Measurements from ENCODE around the gene ANKS6. TPM values are rescaled to one million over a fixed set of nuclear protein-coding genes. Genes with fewer than 3 reads are reported as not detected.

Gene ANKS6
- total and polyA plus RNA-seq, 2 donors, result 5.6 to 11.6 TPM

DNA sequence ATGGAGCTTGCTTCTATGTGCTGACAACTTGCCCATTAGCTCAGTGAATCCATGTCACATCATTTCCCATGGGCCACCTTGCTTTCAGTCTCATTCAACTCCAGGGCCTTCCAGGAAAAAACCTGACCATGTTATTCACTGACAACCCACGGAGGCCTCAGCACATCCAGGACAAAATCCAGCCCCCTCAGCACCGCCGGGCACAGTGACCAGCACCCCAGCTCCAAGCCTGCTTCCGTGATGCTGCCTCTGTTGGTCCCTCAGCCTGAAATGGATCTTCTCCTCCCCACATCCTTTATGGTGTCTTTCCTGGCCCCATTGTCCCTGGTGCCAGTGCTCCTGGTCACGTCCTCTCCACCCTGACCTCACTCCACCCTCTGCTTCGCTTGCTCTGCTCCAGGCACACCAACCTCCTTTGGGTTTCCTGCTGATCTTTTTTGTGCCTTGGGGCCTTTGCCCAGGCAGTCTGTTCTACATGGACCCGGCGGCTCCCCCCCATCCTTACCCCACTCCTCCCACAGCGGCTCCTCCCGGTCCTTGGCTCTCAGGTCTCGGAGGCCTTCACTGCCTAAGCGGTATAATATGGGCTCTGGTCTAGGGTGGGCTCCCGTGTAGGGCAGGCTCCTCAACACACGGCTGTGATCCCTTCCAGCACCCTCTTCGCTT, 25.0 kb downstream of the ANKS6 start:
- no peaks in the 10 kb centered on the region for H3K4me1 ChIP-seq (ENCODE audit: control insufficient read depth in 2 of 2, insufficient read depth in 2 of 2, low read length in 2 of 2)
- H3K27ac ChIP-seq (ENCODE audit: low read depth in 1 of 2, low read length in 1 of 2), result no peak overlapping the region
- WGBS, result 94% methylated on average over 15 of the region's 15 CpGs
- H3K4me3 ChIP-seq (ENCODE audit: low read length in 2 of 2), result no peak overlapping the region
- DNase-seq (ENCODE audit: low read depth in 6 of 9, low spot score in 9 of 9), result no peak
- H3K9me3 ChIP-seq (ENCODE audit: control insufficient read depth in 2 of 2, insufficient read depth in 1 of 2, low read length in 1 of 2), result no peaks in the 10 kb centered on the region
- no peaks in the 10 kb centered on the region for H3K27me3 ChIP-seq (ENCODE audit: control insufficient read depth in 2 of 2, insufficient read depth in 1 of 2, low read length in 1 of 2)
- peaks cover 3 to 12% of the 10 kb centered on the region in 2 donors for H3K36me3 ChIP-seq (ENCODE audit: control insufficient read depth in 2 of 2, insufficient read depth in 2 of 2, low read length in 1 of 2)

DNA sequence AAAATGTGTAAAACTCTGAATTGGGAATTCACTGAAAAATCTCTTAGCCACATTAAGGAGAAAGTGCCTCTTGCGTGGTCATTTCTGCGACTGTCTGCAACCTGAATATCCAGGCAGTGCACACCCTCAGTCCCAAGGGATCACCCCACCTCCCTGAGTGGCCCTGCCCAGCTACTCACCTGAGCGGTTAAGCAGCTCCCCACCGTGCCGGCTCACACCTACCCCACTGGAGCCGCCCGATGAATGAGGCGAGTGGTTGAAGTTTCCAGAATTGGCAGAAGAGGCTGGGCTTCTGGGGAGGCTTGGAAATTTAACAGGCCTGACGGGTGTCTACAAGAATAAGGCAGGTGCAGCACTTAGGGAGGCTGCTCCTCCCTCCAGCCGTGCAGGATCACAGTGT, 25.6 kb downstream of the ANKS6 start:
- Histone ChIP-seq H3K27me3 (ENCODE audit: control insufficient read depth in 2 of 2, insufficient read depth in 1 of 2, low read length in 1 of 2) (no peaks in the 10 kb centered on the region), H3K27ac (ENCODE audit: low read depth in 1 of 2, low read length in 1 of 2) (no peak overlapping the region), H3K4me1 (ENCODE audit: control insufficient read depth in 2 of 2, insufficient read depth in 2 of 2, low read length in 2 of 2) (no peaks in the 10 kb centered on the region), H3K4me3 (ENCODE audit: low read length in 2 of 2) (no peak overlapping the region), H3K36me3 (ENCODE audit: control insufficient read depth in 2 of 2, insufficient read depth in 2 of 2, low read length in 1 of 2) (peaks cover 3 to 12% of the 10 kb centered on the region in 2 donors), H3K9me3 (ENCODE audit: control insufficient read depth in 2 of 2, insufficient read depth in 1 of 2, low read length in 1 of 2) (no peaks in the 10 kb centered on the region)
- DNase-seq (ENCODE audit: low read depth in 6 of 9, low spot score in 9 of 9), result no peak
- 97% methylated on average over 10 of the region's 10 CpGs for WGBS

- Histone ChIP-seq H3K36me3 (ENCODE audit: control insufficient read depth in 2 of 2, insufficient read depth in 2 of 2, low read length in 1 of 2) (peaks cover 2 to 12% of the 10 kb centered on the region in 2 donors), H3K27ac (ENCODE audit: low read depth in 1 of 2, low read length in 1 of 2) (no peak overlapping the region), H3K27me3 (ENCODE audit: control insufficient read depth in 2 of 2, insufficient read depth in 1 of 2, low read length in 1 of 2) (no peaks in the 10 kb centered on the region), H3K4me1 (ENCODE audit: control insufficient read depth in 2 of 2, insufficient read depth in 2 of 2, low read length in 2 of 2) (no peaks in the 10 kb centered on the region), H3K4me3 (ENCODE audit: low read length in 2 of 2) (no peak overlapping the region), H3K9me3 (ENCODE audit: control insufficient read depth in 2 of 2, insufficient read depth in 1 of 2, low read length in 1 of 2) (no peaks in the 10 kb centered on the region)
- no peak for DNase-seq (ENCODE audit: low read depth in 6 of 9, low spot score in 9 of 9)
- 98% methylated on average over 9 of the region's 9 CpGs for WGBS
Measured at GRCh38 chr9:98768344-98768743, 28.0 kb downstream of the ANKS6 start.

DNA sequence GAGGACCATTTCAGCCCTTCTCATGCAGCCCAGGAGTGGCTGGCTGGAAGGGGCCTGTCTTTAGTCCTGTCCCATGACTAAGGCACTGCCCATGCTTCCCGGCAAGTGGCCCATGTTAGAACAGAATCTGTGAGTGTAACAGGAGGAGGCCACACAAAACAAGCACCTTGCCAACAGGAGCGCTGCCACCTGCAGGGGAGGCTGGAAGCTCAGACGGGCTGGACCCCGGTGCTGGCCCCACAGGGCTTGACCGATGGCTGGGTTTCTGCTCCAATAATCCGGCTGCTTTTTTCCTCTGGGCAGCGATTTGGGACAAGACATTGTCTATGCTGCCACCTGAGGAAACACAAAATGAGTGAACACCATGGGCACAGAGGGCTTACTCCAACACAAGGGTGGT, 28.4 kb downstream of the ANKS6 start:
- DNase-seq (ENCODE audit: low read depth in 6 of 9, low spot score in 9 of 9), result no peak
- WGBS, result 97% methylated on average over 7 of the region's 7 CpGs

GRCh38 chr9:98767196-98767595, 29.2 kb downstream of the ANKS6 start:
- Histone ChIP-seq H3K36me3 (ENCODE audit: control insufficient read depth in 2 of 2, insufficient read depth in 2 of 2, low read length in 1 of 2) (peaks cover 0 to 8% of the 10 kb centered on the region in 2 donors), H3K4me1 (ENCODE audit: control insufficient read depth in 2 of 2, insufficient read depth in 2 of 2, low read length in 2 of 2) (no peaks in the 10 kb centered on the region), H3K27me3 (ENCODE audit: control insufficient read depth in 2 of 2, insufficient read depth in 1 of 2, low read length in 1 of 2) (no peaks in the 10 kb centered on the region), H3K4me3 (ENCODE audit: low read length in 2 of 2) (no peak overlapping the region), H3K27ac (ENCODE audit: low read depth in 1 of 2, low read length in 1 of 2) (no peak overlapping the region), H3K9me3 (ENCODE audit: control insufficient read depth in 2 of 2, insufficient read depth in 1 of 2, low read length in 1 of 2) (no peaks in the 10 kb centered on the region)
- DNase-seq (ENCODE audit: low read depth in 6 of 9, low spot score in 9 of 9), result no peak
- over 99% methylated on average over 3 of the region's 3 CpGs for WGBS

More for the DNA sequence above, 28.4 kb downstream of the ANKS6 start:
- H3K4me1 ChIP-seq (ENCODE audit: control insufficient read depth in 2 of 2, insufficient read depth in 2 of 2, low read length in 2 of 2), result no peaks in the 10 kb centered on the region
- no peaks in the 10 kb centered on the region for H3K27me3 ChIP-seq (ENCODE audit: control insufficient read depth in 2 of 2, insufficient read depth in 1 of 2, low read length in 1 of 2)
- no peaks in the 10 kb centered on the region for H3K9me3 ChIP-seq (ENCODE audit: control insufficient read depth in 2 of 2, insufficient read depth in 1 of 2, low read length in 1 of 2)
- no peak overlapping the region for H3K27ac ChIP-seq (ENCODE audit: low read depth in 1 of 2, low read length in 1 of 2)
- H3K36me3 ChIP-seq (ENCODE audit: control insufficient read depth in 2 of 2, insufficient read depth in 2 of 2, low read length in 1 of 2), result peaks cover 0 to 9% of the 10 kb centered on the region in 2 donors
- H3K4me3 ChIP-seq (ENCODE audit: low read length in 2 of 2), result no peak overlapping the region

DNA sequence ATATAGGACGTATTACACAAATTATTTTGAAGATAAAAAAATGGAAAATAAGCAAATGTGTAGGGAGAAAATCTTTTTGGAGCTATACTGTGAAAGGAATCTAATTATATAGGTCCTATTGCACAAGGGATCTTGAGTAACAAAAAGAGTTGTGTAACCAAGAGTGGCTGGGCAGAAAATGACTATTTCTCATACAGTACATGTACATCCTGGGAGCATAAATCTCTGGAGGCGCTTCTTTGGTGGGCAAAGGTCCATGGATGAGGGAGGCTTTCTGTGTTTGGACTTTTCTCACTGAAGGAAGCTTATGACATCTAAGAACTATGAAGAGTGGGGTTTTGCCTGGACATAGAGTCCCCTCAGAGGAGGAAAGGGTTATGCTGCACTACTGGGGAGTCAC, 29.8 kb downstream of the ANKS6 start:
- WGBS, result 99% methylated on average over 2 of the region's 2 CpGs
- DNase-seq (ENCODE audit: low read depth in 6 of 9, low spot score in 9 of 9), result no peak
- peaks cover 0 to 8% of the 10 kb centered on the region in 2 donors for H3K36me3 ChIP-seq (ENCODE audit: control insufficient read depth in 2 of 2, insufficient read depth in 2 of 2, low read length in 1 of 2)

DNA sequence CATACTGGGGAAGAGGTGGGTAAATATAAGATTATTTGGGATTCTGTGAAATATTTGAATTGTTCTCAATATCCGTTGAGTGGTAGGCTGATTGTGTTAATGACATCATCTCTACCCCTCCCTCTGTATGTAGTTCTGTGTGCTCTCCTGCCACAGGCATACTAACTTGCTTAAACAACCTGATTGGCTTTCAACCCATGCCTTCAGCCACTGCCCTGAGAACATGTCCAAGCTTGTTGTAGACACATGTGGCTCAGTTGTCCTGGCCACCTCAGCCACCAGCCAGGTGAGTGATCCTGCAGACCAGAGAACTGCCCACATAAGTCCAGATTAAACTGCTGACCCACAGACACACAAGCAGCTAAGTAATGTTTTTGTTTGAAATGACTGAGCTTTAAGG, 31.1 kb downstream of the ANKS6 start:
- WGBS, result 98% methylated on average over 1 of the region's 1 CpG
- Histone ChIP-seq H3K27me3 (ENCODE audit: control insufficient read depth in 2 of 2, insufficient read depth in 1 of 2, low read length in 1 of 2) (no peaks in the 10 kb centered on the region), H3K9me3 (ENCODE audit: control insufficient read depth in 2 of 2, insufficient read depth in 1 of 2, low read length in 1 of 2) (no peaks in the 10 kb centered on the region), H3K36me3 (ENCODE audit: control insufficient read depth in 2 of 2, insufficient read depth in 2 of 2, low read length in 1 of 2) (peaks cover 0 to 5% of the 10 kb centered on the region in 2 donors), H3K27ac (ENCODE audit: low read depth in 1 of 2, low read length in 1 of 2) (no peak overlapping the region), H3K4me3 (ENCODE audit: low read length in 2 of 2) (no peak overlapping the region), H3K4me1 (ENCODE audit: control insufficient read depth in 2 of 2, insufficient read depth in 2 of 2, low read length in 2 of 2) (no peaks in the 10 kb centered on the region)
- no peak for DNase-seq (ENCODE audit: low read depth in 6 of 9, low spot score in 9 of 9)

More for the DNA sequence above, 29.8 kb downstream of the ANKS6 start:
- Histone ChIP-seq H3K9me3 (ENCODE audit: control insufficient read depth in 2 of 2, insufficient read depth in 1 of 2, low read length in 1 of 2) (no peaks in the 10 kb centered on the region), H3K4me3 (ENCODE audit: low read length in 2 of 2) (no peak overlapping the region), H3K27ac (ENCODE audit: low read depth in 1 of 2, low read length in 1 of 2) (no peak overlapping the region), H3K4me1 (ENCODE audit: control insufficient read depth in 2 of 2, insufficient read depth in 2 of 2, low read length in 2 of 2) (no peaks in the 10 kb centered on the region), H3K27me3 (ENCODE audit: control insufficient read depth in 2 of 2, insufficient read depth in 1 of 2, low read length in 1 of 2) (no peaks in the 10 kb centered on the region)

GRCh38 chr9:98763986-98764745, 32.2 kb downstream of the ANKS6 start:
- DNase-seq (ENCODE audit: low read depth in 6 of 9, low spot score in 9 of 9), result no peak

DNA sequence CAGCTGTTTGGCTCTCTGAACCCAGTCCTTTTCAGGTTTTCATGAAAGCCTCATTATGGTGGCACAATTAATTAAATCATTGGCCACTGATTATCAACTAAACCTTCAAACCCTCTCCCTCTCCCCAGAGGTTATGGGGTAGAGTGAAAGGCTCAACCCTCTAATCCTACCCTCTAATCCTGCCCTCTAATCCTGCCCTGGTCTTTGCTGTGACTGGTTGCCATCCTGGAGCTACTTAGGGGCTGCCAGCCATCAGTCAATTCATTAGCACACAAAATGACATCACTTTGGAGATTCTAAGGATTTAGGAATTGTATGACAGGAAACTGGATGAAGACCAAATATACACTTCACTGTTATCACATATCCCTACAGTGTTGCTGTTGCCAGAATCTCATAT, 36.1 kb downstream of the ANKS6 start:
- H3K4me3 ChIP-seq (ENCODE audit: low read length in 2 of 2), result no peak overlapping the region
- no peak for DNase-seq (ENCODE audit: low read depth in 6 of 9, low spot score in 9 of 9)
- no peaks in the 10 kb centered on the region for H3K36me3 ChIP-seq (ENCODE audit: control insufficient read depth in 2 of 2, insufficient read depth in 2 of 2, low read length in 1 of 2)
- no peak overlapping the region for H3K27ac ChIP-seq (ENCODE audit: low read depth in 1 of 2, low read length in 1 of 2)
- H3K27me3 ChIP-seq (ENCODE audit: control insufficient read depth in 2 of 2, insufficient read depth in 1 of 2, low read length in 1 of 2), result no peaks in the 10 kb centered on the region
- no peaks in the 10 kb centered on the region for H3K9me3 ChIP-seq (ENCODE audit: control insufficient read depth in 2 of 2, insufficient read depth in 1 of 2, low read length in 1 of 2)
- H3K4me1 ChIP-seq (ENCODE audit: control insufficient read depth in 2 of 2, insufficient read depth in 2 of 2, low read length in 2 of 2), result no peaks in the 10 kb centered on the region

More at GRCh38 chr9:98763986-98764745, 32.2 kb downstream of the ANKS6 start:
- Histone ChIP-seq H3K27ac (ENCODE audit: low read depth in 1 of 2, low read length in 1 of 2) (no peak overlapping the region), H3K36me3 (ENCODE audit: control insufficient read depth in 2 of 2, insufficient read depth in 2 of 2, low read length in 1 of 2) (peaks cover 0 to 5% of the 10 kb centered on the region in 2 donors), H3K4me1 (ENCODE audit: control insufficient read depth in 2 of 2, insufficient read depth in 2 of 2, low read length in 2 of 2) (no peaks in the 10 kb centered on the region), H3K27me3 (ENCODE audit: control insufficient read depth in 2 of 2, insufficient read depth in 1 of 2, low read length in 1 of 2) (no peaks in the 10 kb centered on the region), H3K9me3 (ENCODE audit: control insufficient read depth in 2 of 2, insufficient read depth in 1 of 2, low read length in 1 of 2) (no peaks in the 10 kb centered on the region), H3K4me3 (ENCODE audit: low read length in 2 of 2) (no peak overlapping the region)
- 95% methylated on average over 3 of the region's 3 CpGs for WGBS

Measured in thymus (tissue), 11 donors.